Upper lobe of right lung (tissue), 1 donor: ENCODE measurements around the gene BBS7. TPM values are rescaled to one million over a fixed set of nuclear protein-coding genes. Genes with fewer than 3 reads are reported as not detected.

Experiments
- ATAC-seq: fragments of 200-7000 bp; cut with Tn5 transposase; one replicate; pipeline ENCODE4 v1.9.1; 2020; ENCODE audit warnings: mild to moderate bottlenecking, moderate library complexity
- DNase-seq: peaks from one replicate; pipeline ENCODE4 v3.0.0-alpha.2; 2020
- H3K27ac ChIP-seq: fragments of 200-600 bp; one replicate; pipeline ENCODE4 v1.8.0; 2022
- H3K27me3 ChIP-seq: fragments of 200-600 bp; one replicate; pipeline ENCODE4 v1.8.0; 2022; ENCODE audit warnings: mild to moderate bottlenecking
- H3K36me3 ChIP-seq: fragments of 200-600 bp; one replicate; pipeline ENCODE4 v1.8.0; 2022
- H3K4me1 ChIP-seq: fragments of 200-600 bp; one replicate; pipeline ENCODE4 v1.8.0; 2022
- H3K4me3 ChIP-seq: fragments of 200-600 bp; one replicate; pipeline ENCODE4 v1.8.0; 2022; ENCODE audit warnings: mild to moderate bottlenecking
- H3K9me3 ChIP-seq: fragments of 200-600 bp; one replicate; pipeline ENCODE4 v1.8.0; 2022
- intact Hi-C: fragments of 100-400 bp; cut with DNase I; formaldehyde crosslinking; loops from one replicate; pipeline ENCODE4 v1.11.0; 2022
- total RNA-seq: library from RNA; stranded (reverse); fragmentation: NEBNext Ultra II Directional; extraction: Animal tissue kit (Norgen Biotek cat#: 25700); gene quantifications from one replicate; pipeline ENCODE4 v1.2.1, GENCODE V29; 2021
- TF ChIP-seq, protein P1 (sequence below): fragments of 200-600 bp; IDR thresholded peaks from one replicate; pipeline ENCODE4 v1.8.0; 2022; ENCODE audit warnings: antibody characterized with exemption
- donor health status: DM: no; HTN: yes; CAD: no; lungs with severe emphysema.

Gene BBS7
- total RNA-seq, 1 donor from 2014 or later: 14.5 TPM

- no peaks in the 10 kb centered on the region for H3K4me1 ChIP-seq
- no peaks in the 10 kb centered on the region for H3K27me3 ChIP-seq
- ATAC-seq: no peak
- no peaks in the 10 kb centered on the region for H3K9me3 ChIP-seq
- TF ChIP-seq, protein P1, sequence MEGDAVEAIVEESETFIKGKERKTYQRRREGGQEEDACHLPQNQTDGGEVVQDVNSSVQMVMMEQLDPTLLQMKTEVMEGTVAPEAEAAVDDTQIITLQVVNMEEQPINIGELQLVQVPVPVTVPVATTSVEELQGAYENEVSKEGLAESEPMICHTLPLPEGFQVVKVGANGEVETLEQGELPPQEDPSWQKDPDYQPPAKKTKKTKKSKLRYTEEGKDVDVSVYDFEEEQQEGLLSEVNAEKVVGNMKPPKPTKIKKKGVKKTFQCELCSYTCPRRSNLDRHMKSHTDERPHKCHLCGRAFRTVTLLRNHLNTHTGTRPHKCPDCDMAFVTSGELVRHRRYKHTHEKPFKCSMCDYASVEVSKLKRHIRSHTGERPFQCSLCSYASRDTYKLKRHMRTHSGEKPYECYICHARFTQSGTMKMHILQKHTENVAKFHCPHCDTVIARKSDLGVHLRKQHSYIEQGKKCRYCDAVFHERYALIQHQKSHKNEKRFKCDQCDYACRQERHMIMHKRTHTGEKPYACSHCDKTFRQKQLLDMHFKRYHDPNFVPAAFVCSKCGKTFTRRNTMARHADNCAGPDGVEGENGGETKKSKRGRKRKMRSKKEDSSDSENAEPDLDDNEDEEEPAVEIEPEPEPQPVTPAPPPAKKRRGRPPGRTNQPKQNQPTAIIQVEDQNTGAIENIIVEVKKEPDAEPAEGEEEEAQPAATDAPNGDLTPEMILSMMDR: no peak
- peaks cover 67% of the 10 kb centered on the region for H3K36me3 ChIP-seq
- DNase-seq: no peak
- H3K4me3 ChIP-seq: no peak overlapping the region
- H3K27ac ChIP-seq: no peak overlapping the region
- intact Hi-C loops: no loop called here
Observed at GRCh38 chr4:121846662-121847061, 23.6 kb downstream of the BBS7 start.

DNA sequence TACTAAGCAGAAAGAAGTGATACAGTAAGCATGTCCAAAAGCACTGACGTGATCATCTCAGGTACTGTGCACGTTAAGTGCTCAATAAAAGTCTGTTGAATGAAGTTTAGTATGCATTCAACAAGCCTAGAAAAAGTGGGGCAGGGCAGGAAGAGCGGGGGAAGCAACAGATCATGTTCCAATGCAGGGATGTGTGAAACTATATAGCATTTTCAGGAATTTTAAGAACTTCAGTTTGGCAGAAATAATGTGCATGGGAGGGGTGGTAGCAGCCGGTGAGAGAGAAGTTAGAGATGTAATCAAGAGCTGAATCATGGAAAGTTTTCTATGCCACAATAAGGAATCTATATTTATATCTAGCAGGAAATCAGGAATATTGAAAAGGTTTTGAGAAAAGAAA is 27.4 kb downstream of the BBS7 start:
- peaks cover 50% of the 10 kb centered on the region for H3K36me3 ChIP-seq

GRCh38 chr4:121838136-121838535 is 32.1 kb downstream of the BBS7 start:
- no peak for ATAC-seq
- Histone ChIP-seq H3K27ac (no peak overlapping the region), H3K4me3 (no peak overlapping the region), H3K27me3 (no peaks in the 10 kb centered on the region), H3K4me1 (no peaks in the 10 kb centered on the region), H3K9me3 (no peaks in the 10 kb centered on the region), H3K36me3 (peaks cover 31% of the 10 kb centered on the region)
- TF ChIP-seq, protein P1: no peak
- intact Hi-C loops: no loop called here
- no peak for DNase-seq

More for the DNA sequence above, 27.4 kb downstream of the BBS7 start:
- no peak for DNase-seq
- Histone ChIP-seq H3K27me3 (no peaks in the 10 kb centered on the region), H3K27ac (no peak overlapping the region), H3K4me1 (no peaks in the 10 kb centered on the region), H3K4me3 (no peak overlapping the region), H3K9me3 (no peaks in the 10 kb centered on the region)
- intact Hi-C loops: no loop called here
- TF ChIP-seq, protein P1: no peak
- no peak for ATAC-seq

DNA sequence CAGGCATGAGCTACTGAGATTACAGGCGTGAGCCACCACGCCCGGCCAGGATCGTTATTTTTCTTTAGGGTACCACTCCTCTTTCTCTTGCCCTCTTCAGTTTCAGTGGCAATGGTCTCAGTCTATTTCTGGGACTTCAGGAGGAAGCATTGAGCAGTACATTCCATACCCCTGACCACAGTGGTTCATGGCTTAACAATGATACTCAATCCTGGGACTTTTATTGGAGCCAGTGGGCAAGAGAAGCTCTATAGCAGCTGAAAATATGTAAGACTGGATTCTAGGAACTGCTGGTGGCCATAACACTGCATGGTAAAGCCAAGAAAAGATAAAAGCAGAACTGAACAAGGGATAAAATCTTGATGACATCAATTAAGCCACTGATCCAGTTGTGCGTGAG is 40.8 kb downstream of the BBS7 start:
- Histone ChIP-seq H3K27me3 (no peaks in the 10 kb centered on the region), H3K27ac (no peak overlapping the region), H3K9me3 (no peaks in the 10 kb centered on the region), H3K4me3 (no peak overlapping the region), H3K36me3 (peaks cover 48% of the 10 kb centered on the region), H3K4me1 (no peaks in the 10 kb centered on the region)
- ATAC-seq (no peak), DNase-seq (no peak)
- TF ChIP-seq, protein P1: no peak
- intact Hi-C loops: no loop called here

DNA sequence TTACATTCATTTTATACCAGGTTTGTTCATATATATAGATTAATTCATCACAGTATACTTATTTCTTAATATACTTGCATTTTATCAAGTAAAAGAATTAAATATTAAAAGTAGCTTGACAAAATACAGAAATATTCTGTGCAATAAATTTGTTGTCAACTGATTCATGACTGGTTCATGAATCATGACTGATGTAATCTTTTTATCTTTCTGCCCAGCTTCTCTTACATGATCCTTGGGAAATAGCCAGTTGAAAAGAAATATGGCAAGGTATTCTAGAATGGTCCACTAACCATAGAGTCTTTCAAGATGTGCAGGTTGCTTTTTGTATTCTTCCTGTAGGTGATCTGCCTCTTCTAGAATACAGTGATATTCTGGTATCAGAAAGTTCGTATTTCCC is 42.4 kb downstream of the BBS7 start:
- H3K27ac ChIP-seq: no peak overlapping the region

More for the DNA sequence above, 42.4 kb downstream of the BBS7 start:
- peaks cover 6% of the 10 kb centered on the region for H3K4me1 ChIP-seq
- TF ChIP-seq, protein P1: no peak
- ATAC-seq (no peak), DNase-seq (no peak)
- no peak overlapping the region for H3K4me3 ChIP-seq
- H3K9me3 ChIP-seq: no peaks in the 10 kb centered on the region
- H3K36me3 ChIP-seq: peaks cover 39% of the 10 kb centered on the region
- no peaks in the 10 kb centered on the region for H3K27me3 ChIP-seq
- intact Hi-C loops: no loop called here
